ENCODE data around the gene FHOD3. TPM values are rescaled to one million over a fixed set of nuclear protein-coding genes. Genes with fewer than 3 reads are reported as not detected.

FHOD3 gene
- total and polyA plus RNA-seq, 9 of the 15 experiments (the other 6 are each of a cell fraction or from before 2014, with no cell fraction given), result 0.11 TPM; not detected in 8

DNA sequence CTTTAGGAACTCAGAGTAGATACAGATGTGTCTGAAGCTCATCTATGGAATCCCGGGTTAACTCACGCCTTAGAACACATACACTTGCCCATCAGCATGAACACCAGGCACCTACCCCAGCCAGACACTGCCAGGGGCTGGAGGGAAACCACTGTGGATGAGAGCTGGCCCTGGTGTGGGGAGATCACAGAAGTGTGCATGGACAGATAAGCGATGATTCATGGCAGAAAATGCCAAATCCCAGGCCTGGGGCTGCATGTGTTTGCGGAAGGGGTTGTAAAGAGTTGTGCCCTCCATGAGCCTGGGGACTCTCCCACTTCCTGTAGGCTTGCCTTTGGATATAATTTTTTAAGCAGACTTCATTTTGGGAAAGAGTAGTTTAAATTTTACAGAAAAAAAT is 193.4 kb downstream of the FHOD3 start (continued):
- TF ChIP-seq ZNF512 (tag; IDR thresholded peaks at IDR 0.05) (no peak), FOXM1 (IDR thresholded peaks at IDR 0.05; ENCODE audit: low read depth) (no peak), FOXM1 (CRISPR knock-in tag; IDR thresholded peaks at IDR 0.05; ENCODE audit: low read depth) (no peak), RFX1 (IDR thresholded peaks at IDR 0.05) (no peak), ZFP91 (CRISPR knock-in tag; IDR thresholded peaks at IDR 0.05) (no peak), ILF3 (IDR thresholded peaks at IDR 0.05; ENCODE audit: borderline replicate concordance) (no peak), LARP7 (IDR thresholded peaks at IDR 0.05) (no peak), ZNF282 (CRISPR knock-in tag; IDR thresholded peaks at IDR 0.05) (no peak), FUS (optimal IDR thresholded peaks at IDR 0.05; ENCODE audit: low read depth, low read length) (no peak), SREBF1 (IDR thresholded peaks at IDR 0.05; ENCODE audit: borderline replicate concordance, low read depth, low read length) (no peak), ETS1 (conservative IDR thresholded peaks at IDR 0.05; ENCODE audit: control insufficient read depth, low read depth, low read length) (no peak), ZNF311 (CRISPR knock-in tag; IDR thresholded peaks at IDR 0.05) (no peak), TAL1 (IDR thresholded peaks at IDR 0.05) (peak; percentile 41; the same call in 1 of the 2 replicates), RBM34 (IDR thresholded peaks at IDR 0.05; ENCODE audit: borderline replicate concordance, insufficient read depth, low read length) (no peak), CBFA2T2 (conservative IDR thresholded peaks at IDR 0.05) (peak; percentile 35), MEF2D (tag; conservative IDR thresholded peaks at IDR 0.05; ENCODE audit: low read depth) (no peak)
- TF ChIP-seq, protein P1, sequence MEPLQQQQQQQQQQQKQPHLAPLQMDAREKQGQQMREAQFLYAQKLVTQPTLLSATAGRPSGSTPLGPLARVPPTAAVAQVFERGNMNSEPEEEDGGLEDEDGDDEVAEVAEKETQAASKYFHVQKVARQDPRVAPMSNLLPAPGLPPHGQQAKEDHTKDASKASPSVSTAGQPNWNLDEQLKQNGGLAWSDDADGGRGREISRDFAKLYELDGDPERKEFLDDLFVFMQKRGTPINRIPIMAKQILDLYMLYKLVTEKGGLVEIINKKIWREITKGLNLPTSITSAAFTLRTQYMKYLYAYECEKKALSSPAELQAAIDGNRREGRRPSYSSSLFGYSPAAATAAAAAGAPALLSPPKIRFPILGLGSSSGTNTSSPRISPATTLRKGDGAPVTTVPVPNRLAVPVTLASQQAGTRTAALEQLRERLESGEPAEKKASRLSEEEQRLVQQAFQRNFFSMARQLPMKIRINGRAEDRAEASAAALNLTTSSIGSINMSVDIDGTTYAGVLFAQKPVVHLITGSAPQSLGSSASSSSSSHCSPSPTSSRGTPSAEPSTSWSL (CRISPR knock-in tag; IDR thresholded peaks at IDR 0.05; ENCODE audit: borderline replicate concordance), result no peak
- TF ChIP-seq, protein P2, sequence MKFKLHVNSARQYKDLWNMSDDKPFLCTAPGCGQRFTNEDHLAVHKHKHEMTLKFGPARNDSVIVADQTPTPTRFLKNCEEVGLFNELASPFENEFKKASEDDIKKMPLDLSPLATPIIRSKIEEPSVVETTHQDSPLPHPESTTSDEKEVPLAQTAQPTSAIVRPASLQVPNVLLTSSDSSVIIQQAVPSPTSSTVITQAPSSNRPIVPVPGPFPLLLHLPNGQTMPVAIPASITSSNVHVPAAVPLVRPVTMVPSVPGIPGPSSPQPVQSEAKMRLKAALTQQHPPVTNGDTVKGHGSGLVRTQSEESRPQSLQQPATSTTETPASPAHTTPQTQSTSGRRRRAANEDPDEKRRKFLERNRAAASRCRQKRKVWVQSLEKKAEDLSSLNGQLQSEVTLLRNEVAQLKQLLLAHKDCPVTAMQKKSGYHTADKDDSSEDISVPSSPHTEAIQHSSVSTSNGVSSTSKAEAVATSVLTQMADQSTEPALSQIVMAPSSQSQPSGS (CRISPR knock-in tag; IDR thresholded peaks at IDR 0.05), result no peak
- TF ChIP-seq, protein P3, sequence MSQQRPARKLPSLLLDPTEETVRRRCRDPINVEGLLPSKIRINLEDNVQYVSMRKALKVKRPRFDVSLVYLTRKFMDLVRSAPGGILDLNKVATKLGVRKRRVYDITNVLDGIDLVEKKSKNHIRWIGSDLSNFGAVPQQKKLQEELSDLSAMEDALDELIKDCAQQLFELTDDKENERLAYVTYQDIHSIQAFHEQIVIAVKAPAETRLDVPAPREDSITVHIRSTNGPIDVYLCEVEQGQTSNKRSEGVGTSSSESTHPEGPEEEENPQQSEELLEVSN (IDR thresholded peaks at IDR 0.05; ENCODE audit: borderline replicate concordance in 1 of 2, extremely low read depth in 1 of 2, insufficient read depth in 1 of 2, insufficient read length in 1 of 2, low read depth in 1 of 2, low read length in 1 of 2, poor library complexity in 1 of 2, severe bottlenecking in 1 of 2), result no peak

Data from K562 (cell line).